Thyroid gland (tissue), 4 donors: ENCODE results near the gene LELP1. TPM values are rescaled to one million over a fixed set of nuclear protein-coding genes. Genes with fewer than 3 reads are reported as not detected.

Source experiments
- DNase-seq, 2 donors: peaks; one replicate each; pipeline ENCODE4 v3.0.0-alpha.2; 2019
- H3K27ac ChIP-seq, 3 donors: fragments of 200-600 bp; sonication (generic); 1 replicate in 2 of 3; 2 replicates in 1 of 3; pipeline ENCODE4 v1.5.1; 2016 to 2019; ENCODE audit warnings: mild to moderate bottlenecking in 1 of 3, moderate library complexity in 1 of 3
- H3K27me3 ChIP-seq: fragments of 200-600 bp; sonication (generic); one replicate; pipeline ENCODE4 v1.5.1; 2019
- H3K36me3 ChIP-seq, 2 donors: fragments of 200-600 bp; sonication (generic); one replicate each; pipeline ENCODE4 v1.5.1; 2016 to 2019
- H3K4me1 ChIP-seq, 2 donors: fragments of 200-600 bp; sonication (generic); one replicate each; pipeline ENCODE4 v1.5.1; 2017 to 2019
- H3K4me3 ChIP-seq, 3 donors: fragments of 200-600 bp; sonication (generic); replicated peaks in 1 of 3; 1 replicate in 2 of 3; 2 replicates in 1 of 3; pipeline ENCODE4 v1.5.1; 2016; ENCODE audit warnings: mild to moderate bottlenecking in 1 of 3
- H3K9me3 ChIP-seq: fragments of 200-600 bp; sonication (generic); one replicate; pipeline ENCODE4 v1.5.1; 2017
- POLR2A ChIP-seq, 2 donors: fragments of 450-650 bp; IDR thresholded peaks; one replicate each; pipeline ENCODE4 v1.6.1; 2017; ENCODE audit warnings: antibody characterized with exemption in 2 of 2, mild to moderate bottlenecking in 2 of 2, moderate library complexity in 1 of 2
- WGBS, 2 donors: methylation state at CpG; one replicate each; pipeline ENCODE4 v1.1.5; 2017; 5-methylcytosine and 5-hydroxymethylcytosine counted together
- intact Hi-C: fragments of 100-400 bp; cut with DNase I; formaldehyde crosslinking; loops from one replicate; pipeline ENCODE4 v1.15.1; 2023
- total RNA-seq, 4 donors: library from RNA; depleted of rRNA; stranded (reverse); fragments of >200 nt; gene quantifications; one replicate each; pipeline ENCODE4 v1.2.3, GENCODE V29; 2016
- TF ChIP-seq, protein P1 (sequence below), 6 experiments: fragments of 200-600 bp in 3 of 6; fragments of 450-650 bp in 3 of 6; sonication (generic) in 3 of 6; IDR thresholded peaks; one replicate each; pipeline ENCODE4 v1.5.1; 2016 to 2019; ENCODE audit warnings: antibody characterized with exemption in 6 of 6, mild to moderate bottlenecking in 2 of 6, inconsistent platforms in 1 of 6, moderate library complexity in 1 of 6

Gene LELP1
- total RNA-seq, 4 donors from 2014 or later, result 3.6 TPM; not detected in 3

DNA sequence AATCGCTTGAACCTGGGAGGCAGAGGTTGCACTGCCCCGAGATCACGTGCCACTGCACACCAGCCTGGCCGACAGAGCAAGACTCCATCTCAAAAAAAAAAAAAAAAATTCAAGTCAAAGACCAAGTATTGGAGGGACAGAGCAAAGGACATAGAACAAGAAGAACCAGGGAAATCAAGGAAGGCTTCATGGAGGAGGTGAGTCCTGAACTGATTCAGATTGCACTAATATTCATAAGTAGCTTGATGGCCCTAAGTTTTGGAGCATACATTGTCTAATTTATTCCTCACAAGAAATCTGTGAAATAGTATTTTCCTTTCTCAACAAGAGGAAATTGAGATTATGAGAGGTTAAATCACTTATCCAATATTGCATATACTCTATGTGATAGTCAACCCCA lies 10.3 kb downstream of the LELP1 start:
- whole genome bisulfite sequencing, 2 donors, result 92 to 95% methylated on average over 4 of the region's 4 CpGs
- Histone ChIP-seq H3K27me3 (no peaks in the 10 kb centered on the region), H3K9me3 (no peaks in the 10 kb centered on the region), H3K36me3 (no peaks in the 10 kb centered on the region), H3K4me3 (no peak overlapping the region), H3K4me1 (peaks cover 16 to 19% of the 10 kb centered on the region in 2 donors), H3K27ac (no peak overlapping the region)
- TF ChIP-seq, protein P1, sequence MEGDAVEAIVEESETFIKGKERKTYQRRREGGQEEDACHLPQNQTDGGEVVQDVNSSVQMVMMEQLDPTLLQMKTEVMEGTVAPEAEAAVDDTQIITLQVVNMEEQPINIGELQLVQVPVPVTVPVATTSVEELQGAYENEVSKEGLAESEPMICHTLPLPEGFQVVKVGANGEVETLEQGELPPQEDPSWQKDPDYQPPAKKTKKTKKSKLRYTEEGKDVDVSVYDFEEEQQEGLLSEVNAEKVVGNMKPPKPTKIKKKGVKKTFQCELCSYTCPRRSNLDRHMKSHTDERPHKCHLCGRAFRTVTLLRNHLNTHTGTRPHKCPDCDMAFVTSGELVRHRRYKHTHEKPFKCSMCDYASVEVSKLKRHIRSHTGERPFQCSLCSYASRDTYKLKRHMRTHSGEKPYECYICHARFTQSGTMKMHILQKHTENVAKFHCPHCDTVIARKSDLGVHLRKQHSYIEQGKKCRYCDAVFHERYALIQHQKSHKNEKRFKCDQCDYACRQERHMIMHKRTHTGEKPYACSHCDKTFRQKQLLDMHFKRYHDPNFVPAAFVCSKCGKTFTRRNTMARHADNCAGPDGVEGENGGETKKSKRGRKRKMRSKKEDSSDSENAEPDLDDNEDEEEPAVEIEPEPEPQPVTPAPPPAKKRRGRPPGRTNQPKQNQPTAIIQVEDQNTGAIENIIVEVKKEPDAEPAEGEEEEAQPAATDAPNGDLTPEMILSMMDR (IDR thresholded peaks at IDR 0.05), result no peak
- TF ChIP-seq POLR2A (IDR thresholded peaks at IDR 0.05), result no peak
- intact Hi-C loops, result no loop called here
- DNase-seq, result no peak

DNA sequence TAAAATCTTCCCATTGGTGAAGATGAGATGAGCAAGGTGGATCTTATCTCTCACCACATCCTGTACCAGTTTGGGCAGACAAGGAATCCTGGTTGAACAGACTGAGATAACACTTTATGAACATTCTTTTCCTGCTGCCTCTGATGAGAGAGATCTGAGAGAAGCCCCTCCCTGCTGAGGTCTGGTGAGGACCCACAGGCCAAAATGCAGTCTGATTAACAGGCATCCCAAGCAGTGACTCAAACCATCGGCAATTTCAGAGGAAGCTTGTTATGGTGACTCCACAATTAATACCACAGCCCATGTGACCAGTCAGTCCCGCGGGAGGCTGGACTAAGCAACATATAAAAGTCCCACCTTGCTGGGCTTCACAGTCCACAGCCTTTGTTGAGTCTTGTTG lies 14.0 kb downstream of the LELP1 start, which contains the start of gene PRR9:
PRR9 (plus strand) TSS at position 373 of the 400 bp plus-strand sequence. CDS start 561 bp downstream, outside the sequence.
- intact Hi-C loops, result no loop called here
- H3K27ac ChIP-seq, result peak within 1 kb of the TSS in 2 of 3 donors; percentile 2 to 25
- H3K4me1 ChIP-seq, result peaks cover 17 to 19% of the 10 kb centered on the region in 2 donors
- H3K9me3 ChIP-seq, result no peaks in the 10 kb centered on the region
- 43 to 59% methylated on average over 3 of the region's 3 CpGs for WGBS, 2 donors
- no peaks in the 10 kb centered on the region for H3K27me3 ChIP-seq
- peak; percentile 17 to 26 for DNase-seq
- no peaks in the 10 kb centered on the region for H3K36me3 ChIP-seq
- TF ChIP-seq, protein P1 (IDR thresholded peaks at IDR 0.05), result no peak
- TF ChIP-seq POLR2A (IDR thresholded peaks at IDR 0.05), result no peak
- no peak within 1 kb of the TSS for H3K4me3 ChIP-seq

DNA sequence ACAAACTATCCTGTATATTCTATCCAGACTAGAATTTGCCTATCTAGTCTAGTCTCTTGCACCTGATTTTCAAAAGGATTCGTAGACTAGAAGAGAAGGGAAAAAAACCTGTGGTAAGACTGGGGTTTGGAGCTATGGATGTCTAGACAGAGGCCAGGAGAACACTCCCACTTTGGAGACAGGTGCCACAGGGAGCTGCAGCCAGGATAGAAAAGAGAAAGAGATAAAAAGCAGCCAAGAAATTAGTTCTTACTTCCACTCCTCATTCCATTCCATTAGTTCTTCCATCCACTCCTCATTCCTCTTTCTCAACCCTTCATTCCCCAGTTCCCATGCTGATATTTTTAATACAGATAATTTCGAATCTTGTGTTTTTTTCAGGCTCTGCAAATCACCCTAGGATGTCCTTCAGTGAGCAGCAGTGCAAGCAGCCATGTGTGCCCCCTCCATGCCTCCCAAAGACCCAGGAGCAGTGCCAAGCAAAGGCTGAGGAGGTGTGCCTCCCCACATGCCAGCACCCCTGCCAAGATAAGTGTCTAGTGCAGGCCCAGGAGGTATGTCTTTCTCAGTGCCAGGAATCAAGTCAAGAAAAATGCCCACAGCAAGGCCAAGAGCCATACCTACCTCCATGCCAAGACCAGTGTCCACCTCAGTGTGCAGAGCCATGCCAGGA lies 14.7 kb downstream of the LELP1 start:
- no peak overlapping the region for H3K4me3 ChIP-seq
- intact Hi-C loops, result no loop called here
- WGBS, 2 donors, result 18 to 20% methylated on average over 2 of the region's 2 CpGs
- H3K36me3 ChIP-seq, result no peaks in the 10 kb centered on the region
- no peak for TF ChIP-seq POLR2A (IDR thresholded peaks at IDR 0.05)
- TF ChIP-seq, protein P1 (IDR thresholded peaks at IDR 0.05), result no peak
- H3K27me3 ChIP-seq, result no peaks in the 10 kb centered on the region
- H3K27ac ChIP-seq, result peak overlapping the region in 2 of 3 donors; percentile 2 to 25
- peak; percentile 87 to 90 for DNase-seq
- peaks cover 17 to 19% of the 10 kb centered on the region in 2 donors for H3K4me1 ChIP-seq
- no peaks in the 10 kb centered on the region for H3K9me3 ChIP-seq

DNA sequence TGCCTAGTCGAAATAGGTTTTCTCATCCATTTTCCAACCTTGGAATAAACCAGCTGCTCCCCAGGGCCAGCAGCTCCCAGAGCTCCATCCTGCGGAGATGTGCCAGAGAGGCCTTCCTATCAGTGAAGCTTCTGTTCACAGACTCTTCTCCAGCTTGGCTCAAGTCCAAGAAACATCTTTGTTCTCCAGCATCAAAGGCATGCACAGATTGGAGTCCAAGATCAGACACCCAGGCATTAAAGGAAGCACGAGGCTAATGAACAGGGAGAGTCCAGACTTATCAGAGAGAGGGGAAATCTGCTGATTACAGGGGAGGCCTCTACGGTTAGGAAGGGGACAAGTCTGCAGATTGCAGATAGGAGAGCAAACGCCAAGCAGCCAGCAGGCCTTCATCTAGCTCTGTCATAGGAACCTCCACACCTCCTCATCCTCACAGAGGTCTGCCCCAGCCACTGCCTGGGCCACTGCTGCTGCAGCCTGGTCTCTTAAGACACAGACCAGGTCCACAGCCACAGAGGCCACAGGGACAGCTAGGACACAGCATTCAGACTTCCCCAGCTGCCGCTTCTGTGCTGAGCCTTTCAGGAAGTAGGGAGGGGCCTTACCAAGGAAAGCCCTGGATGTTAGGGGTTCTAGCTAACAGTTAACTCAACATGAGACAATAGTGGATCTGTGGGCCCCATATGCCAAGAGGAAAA lies 17.5 kb downstream of the LELP1 start:
- WGBS, 2 donors, result 66 to 69% methylated on average over 6 of the region's 6 CpGs
- DNase-seq, result no peak
- Histone ChIP-seq H3K27me3 (no peaks in the 10 kb centered on the region), H3K9me3 (no peaks in the 10 kb centered on the region), H3K27ac (no peak overlapping the region), H3K4me3 (no peak overlapping the region), H3K36me3 (no peaks in the 10 kb centered on the region), H3K4me1 (peaks cover 17 to 19% of the 10 kb centered on the region in 2 donors)
- TF ChIP-seq, protein P1 (IDR thresholded peaks at IDR 0.05), result no peak
- no peak for TF ChIP-seq POLR2A (IDR thresholded peaks at IDR 0.05)
- intact Hi-C loops, result loop anchor here (5.0 kb wide), 1 partner anchor 348 kb away; no protein-coding TSS in a partner anchor
